GM06990 (cell line): ENCODE measurements around the gene PPP1R13B.

ENCODE experiments used
- DNase-seq: peaks from one replicate; pipeline ENCODE4 v3.0.0-alpha.2; 2011; ENCODE audit not compliant: insufficient read length; ENCODE audit errors: extremely low read depth
- H3K27me3 ChIP-seq: replicated peaks from 2 replicates; pipeline ENCODE4 v1.6.0; 2011; ENCODE audit warnings: low read length; ENCODE audit not compliant: control insufficient read depth, insufficient read depth
- H3K36me3 ChIP-seq: 2 replicates; pipeline ENCODE4 v1.5.1; 2011; ENCODE audit warnings: low read length; ENCODE audit not compliant: control insufficient read depth, insufficient read depth
- H3K4me3 ChIP-seq: replicated peaks from 2 replicates; pipeline ENCODE4 v1.5.1; 2011; ENCODE audit warnings: low read depth, mild to moderate bottlenecking, control low read depth, low read length
- TF ChIP-seq, protein P1 (sequence below): IDR thresholded peaks from 2 replicates; pipeline ENCODE4 v1.5.1; 2011; ENCODE audit warnings: low read length, control low read depth, mild to moderate bottlenecking, inconsistent platforms; ENCODE audit not compliant: insufficient read depth, poor library complexity, severe bottlenecking

The PPP1R13B gene

DNA sequence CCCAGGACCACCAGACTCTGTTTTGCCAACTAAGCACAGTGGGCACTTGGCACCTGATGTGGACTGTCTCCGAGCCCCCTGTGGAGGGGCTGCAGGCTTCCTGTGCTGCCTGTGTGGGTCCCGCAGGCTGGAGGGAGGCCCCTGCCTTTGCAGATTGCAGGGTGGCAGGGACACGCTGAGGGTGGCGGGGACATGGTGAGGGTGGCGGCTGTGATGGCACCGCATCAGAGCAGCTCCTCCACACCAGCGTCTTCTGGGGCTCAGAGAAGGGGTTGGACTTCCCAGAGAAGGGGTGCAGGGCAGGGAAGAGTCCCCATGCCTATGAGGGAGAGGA is 123.7 kb downstream of the PPP1R13B start:
- H3K27me3 ChIP-seq: no peaks in the 10 kb centered on the region
- peaks cover 2% of the 10 kb centered on the region for H3K36me3 ChIP-seq
- TF ChIP-seq, protein P1, sequence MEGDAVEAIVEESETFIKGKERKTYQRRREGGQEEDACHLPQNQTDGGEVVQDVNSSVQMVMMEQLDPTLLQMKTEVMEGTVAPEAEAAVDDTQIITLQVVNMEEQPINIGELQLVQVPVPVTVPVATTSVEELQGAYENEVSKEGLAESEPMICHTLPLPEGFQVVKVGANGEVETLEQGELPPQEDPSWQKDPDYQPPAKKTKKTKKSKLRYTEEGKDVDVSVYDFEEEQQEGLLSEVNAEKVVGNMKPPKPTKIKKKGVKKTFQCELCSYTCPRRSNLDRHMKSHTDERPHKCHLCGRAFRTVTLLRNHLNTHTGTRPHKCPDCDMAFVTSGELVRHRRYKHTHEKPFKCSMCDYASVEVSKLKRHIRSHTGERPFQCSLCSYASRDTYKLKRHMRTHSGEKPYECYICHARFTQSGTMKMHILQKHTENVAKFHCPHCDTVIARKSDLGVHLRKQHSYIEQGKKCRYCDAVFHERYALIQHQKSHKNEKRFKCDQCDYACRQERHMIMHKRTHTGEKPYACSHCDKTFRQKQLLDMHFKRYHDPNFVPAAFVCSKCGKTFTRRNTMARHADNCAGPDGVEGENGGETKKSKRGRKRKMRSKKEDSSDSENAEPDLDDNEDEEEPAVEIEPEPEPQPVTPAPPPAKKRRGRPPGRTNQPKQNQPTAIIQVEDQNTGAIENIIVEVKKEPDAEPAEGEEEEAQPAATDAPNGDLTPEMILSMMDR: no peak
- no peak for DNase-seq
- no peak overlapping the region for H3K4me3 ChIP-seq

DNA sequence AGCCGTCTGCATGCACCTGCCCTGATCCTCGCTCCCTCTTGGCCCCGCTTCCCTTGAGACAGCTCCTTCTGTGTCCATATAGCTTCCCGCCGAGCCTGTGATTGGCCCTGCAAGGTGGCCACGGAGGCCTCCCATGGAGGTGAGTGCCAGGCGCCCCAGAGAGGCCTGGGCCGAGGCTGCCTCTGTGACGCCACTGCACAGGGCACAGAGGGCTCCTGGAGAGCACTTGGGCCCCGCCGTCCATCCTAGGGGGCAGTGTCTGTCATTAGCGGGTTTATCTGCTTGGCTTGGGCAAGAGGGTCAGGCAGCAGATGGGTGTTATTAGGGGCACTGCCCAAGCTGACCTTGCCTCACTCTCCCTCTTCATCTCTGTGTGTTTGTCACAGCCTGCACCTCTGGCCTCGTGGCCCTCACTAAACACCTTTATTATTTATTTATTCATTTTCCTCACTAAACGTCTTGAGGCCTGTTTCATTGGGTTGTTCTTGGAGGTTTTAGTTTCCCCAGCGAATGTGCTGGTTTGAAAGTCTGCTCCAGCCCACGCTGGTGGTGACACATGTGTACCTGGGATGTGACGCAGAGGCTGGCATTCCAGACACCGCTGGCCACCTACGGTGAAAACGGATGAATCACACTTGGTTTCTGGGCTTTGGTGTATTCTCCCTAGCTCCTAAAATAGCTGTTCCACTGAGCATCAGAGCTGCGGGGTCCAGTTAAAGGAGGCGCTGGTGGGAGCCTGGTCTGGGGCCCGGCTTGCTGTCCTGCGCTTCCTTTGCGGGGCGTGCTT is 125.8 kb downstream of the PPP1R13B start:
- no peak overlapping the region for H3K4me3 ChIP-seq
- TF ChIP-seq, protein P1: no peak
- no peak for DNase-seq
- H3K36me3 ChIP-seq: peaks cover 2% of the 10 kb centered on the region
- H3K27me3 ChIP-seq: no peaks in the 10 kb centered on the region

DNA sequence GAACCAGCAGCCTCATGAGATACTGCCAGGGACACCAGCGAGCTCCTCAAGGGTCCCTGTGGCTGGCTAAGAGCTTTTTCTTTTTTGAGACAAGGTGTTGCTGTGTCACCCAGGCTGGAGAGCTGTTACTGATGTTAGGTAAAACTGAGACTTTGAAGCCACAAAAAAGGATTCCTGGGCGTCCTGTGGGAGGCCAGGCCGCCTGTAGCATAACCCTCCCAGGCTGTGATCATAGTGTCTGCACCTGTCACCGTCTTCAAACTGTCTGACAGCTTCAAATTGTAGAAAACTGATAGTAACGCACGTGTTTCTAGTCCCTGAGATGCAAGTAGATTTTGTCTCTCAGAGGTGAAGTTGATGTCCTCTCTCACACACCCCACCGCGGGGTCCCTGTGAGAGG is 127.6 kb downstream of the PPP1R13B start:
- no peak for DNase-seq
- Histone ChIP-seq H3K36me3 (no peaks in the 10 kb centered on the region), H3K4me3 (no peak overlapping the region), H3K27me3 (no peaks in the 10 kb centered on the region)
- TF ChIP-seq, protein P1: no peak

DNA sequence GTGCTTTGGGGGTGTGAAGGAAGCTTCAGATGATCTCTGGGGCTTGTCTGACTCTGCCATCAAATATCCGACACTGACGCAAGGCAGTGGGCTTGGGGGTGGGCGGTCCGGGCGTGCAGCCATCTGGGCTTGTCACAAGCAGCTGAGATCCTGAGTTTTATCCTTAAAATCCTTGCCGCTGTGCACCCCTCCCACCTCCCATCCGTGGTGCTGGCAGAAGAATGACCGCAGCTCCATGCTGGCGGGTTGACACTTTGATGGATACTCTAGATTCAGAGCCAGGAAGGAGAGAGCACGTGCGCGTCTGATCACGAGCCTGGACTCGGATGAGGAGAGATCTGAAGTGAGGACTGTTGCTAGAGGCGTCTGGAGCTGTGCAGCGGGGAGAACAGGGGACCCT is 128.8 kb downstream of the PPP1R13B start:
- no peaks in the 10 kb centered on the region for H3K36me3 ChIP-seq
- TF ChIP-seq, protein P1: no peak
- H3K4me3 ChIP-seq: no peak overlapping the region
- no peaks in the 10 kb centered on the region for H3K27me3 ChIP-seq
- no peak for DNase-seq

DNA sequence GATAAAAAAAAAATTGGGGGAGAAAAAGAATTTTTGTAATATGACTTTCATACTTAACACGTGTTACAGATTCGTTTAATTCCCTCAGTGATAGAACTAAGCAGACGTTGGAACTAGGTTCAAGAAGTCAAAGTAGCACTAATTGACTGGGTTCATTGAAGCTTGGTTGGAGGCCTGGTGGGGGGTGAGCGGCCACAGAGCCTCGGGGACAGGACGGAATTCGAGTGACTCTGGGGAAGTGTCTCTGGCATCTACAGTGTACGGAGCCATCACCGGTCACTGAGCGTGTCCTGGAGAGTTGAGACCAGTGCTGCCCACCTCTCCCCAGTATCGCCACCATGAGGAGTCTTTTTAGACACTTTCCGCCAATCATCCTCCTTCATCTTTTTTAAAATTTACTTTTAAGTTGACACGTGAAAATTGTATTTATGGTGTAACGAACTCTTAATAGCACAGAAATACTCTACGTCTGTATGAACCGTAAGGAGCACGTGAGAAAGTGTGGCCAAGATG is 130.4 kb downstream of the PPP1R13B start:
- no peak for DNase-seq
- TF ChIP-seq, protein P1: no peak
- H3K36me3 ChIP-seq: peaks cover 3% of the 10 kb centered on the region
- H3K4me3 ChIP-seq: peak overlapping the region; percentile 79
- no peaks in the 10 kb centered on the region for H3K27me3 ChIP-seq
